GM21360 (cell line): Measurements from ENCODE around the gene DKC1.
"Not testable (repeated sequence)": the region's sequence is repeated elsewhere in the genome, so short reads cannot be mapped to it uniquely, and the experiment has no call there.

ENCODE experiments used
- ATAC-seq: cut with Tn5 transposase; IDR thresholded peaks from one replicate; pipeline ENCODE4 v1.9.1; 2021; ENCODE audit warnings: mild to moderate bottlenecking, moderate library complexity; ENCODE audit not compliant: unreplicated experiment

DKC1 gene

GRCh38 chrX:154817048-154817618 is 54.5 kb downstream of the DKC1 start:
- not testable (repeated sequence) for ATAC-seq

GRCh38 chrX:154818916-154819770 is 56.5 kb downstream of the DKC1 start:
- ATAC-seq = no peak

- ATAC-seq = no peak
Observed at GRCh38 chrX:154819771-154820341, 57.2 kb downstream of the DKC1 start.

GRCh38 chrX:154821523-154821922 is 58.9 kb downstream of the DKC1 start:
- no peak for ATAC-seq

- no peak for ATAC-seq
Observed at GRCh38 chrX:154822029-154822428, 59.4 kb downstream of the DKC1 start.

- ATAC-seq = no peak
Observed at GRCh38 chrX:154824638-154825037, 62.0 kb downstream of the DKC1 start.

GRCh38 chrX:154825586-154825985 is 62.9 kb downstream of the DKC1 start:
- ATAC-seq = not testable (repeated sequence)
